Common myeloid progenitor, CD34-positive (primary cell): ENCODE data around the gene NAT8L.

Source experiments
- CTCF ChIA-PET: fragments of 350-600 bp; sonication (Branson Sonifier 250); formaldehyde crosslinking; loops from one replicate; lab custom pipeline; 2021; ENCODE audit warnings: antibody characterized with exemption; lab: Charles Lee
- POLR2A ChIA-PET: fragments of 350-600 bp; sonication (Branson Sonifier 250); formaldehyde crosslinking; loops from one replicate; lab custom pipeline; 2021; ENCODE audit warnings: antibody characterized with exemption; lab: Charles Lee
- DNase-seq, 3 donors: peaks; one replicate each; pipeline versions ENCODE4 v3.0.0 to v3.0.0-alpha.2; 2013
- H3K27ac ChIP-seq, 2 experiments: 1 replicate in 1 of 2; 2 replicates in 1 of 2; pipeline ENCODE4 v1.7.0; 2013; ENCODE audit warnings: inconsistent platforms in 2 of 2, low read length in 2 of 2, mild to moderate bottlenecking in 2 of 2, low read depth in 1 of 2, moderate library complexity in 1 of 2; ENCODE audit not compliant: severe bottlenecking in 2 of 2, insufficient read depth in 1 of 2, poor library complexity in 1 of 2
- H3K27me3 ChIP-seq, 5 experiments: replicated peaks in 2 of 5; 1 replicate in 3 of 5; 2 replicates in 2 of 5; pipeline versions ENCODE4 v1.6.1 to v1.7.0; 2013; ENCODE audit warnings: low read length in 4 of 5, mild to moderate bottlenecking in 2 of 5, moderate library complexity in 2 of 5, inconsistent platforms in 1 of 5; ENCODE audit not compliant: insufficient read depth in 5 of 5, control insufficient read depth in 4 of 5
- H3K36me3 ChIP-seq, 4 experiments: 1 replicate in 2 of 4; 2 replicates in 2 of 4; pipeline versions ENCODE4 v1.6.1 to v1.7.0; 2013; ENCODE audit warnings: low read length in 3 of 4, control low read depth in 1 of 4, mild to moderate bottlenecking in 1 of 4; ENCODE audit not compliant: control insufficient read depth in 4 of 4, insufficient read depth in 4 of 4
- H3K4me1 ChIP-seq, 4 experiments: 1 replicate in 3 of 4; 2 replicates in 1 of 4; pipeline versions ENCODE4 v1.6.1 to v1.7.1; 2013; ENCODE audit warnings: low read length in 3 of 4, mild to moderate bottlenecking in 3 of 4, control low read depth in 1 of 4, inconsistent platforms in 1 of 4, moderate library complexity in 1 of 4; ENCODE audit not compliant: control insufficient read depth in 4 of 4, insufficient read depth in 4 of 4; ENCODE audit errors: control extremely low read depth in 1 of 4
- H3K4me3 ChIP-seq, 7 experiments: 1 replicate in 4 of 7; 2 replicates in 3 of 7; pipeline versions ENCODE4 v1.5.1 to v1.7.0; 2013; ENCODE audit warnings: mild to moderate bottlenecking in 7 of 7, low read length in 6 of 7, moderate library complexity in 6 of 7, inconsistent platforms in 2 of 7, low read depth in 2 of 7, control low read depth in 1 of 7; ENCODE audit not compliant: insufficient read depth in 4 of 7, control insufficient read depth in 1 of 7; ENCODE audit errors: extremely low read depth in 1 of 7
- H3K9me3 ChIP-seq, 5 experiments: 1 replicate in 4 of 5; 2 replicates in 1 of 5; pipeline versions ENCODE4 v1.6.1 to v1.7.1; 2013; ENCODE audit warnings: low read length in 4 of 5, mild to moderate bottlenecking in 2 of 5, inconsistent platforms in 1 of 5, low read depth in 1 of 5, moderate library complexity in 1 of 5; ENCODE audit not compliant: control insufficient read depth in 4 of 5, insufficient read depth in 2 of 5; ENCODE audit errors: control extremely low read depth in 1 of 5
- WGBS: methylation state at CpG from one replicate; pipeline ENCODE4 v1.1.5; 2013; ENCODE audit not compliant: insufficient coverage; 5-methylcytosine and 5-hydroxymethylcytosine counted together

Gene NAT8L

DNA sequence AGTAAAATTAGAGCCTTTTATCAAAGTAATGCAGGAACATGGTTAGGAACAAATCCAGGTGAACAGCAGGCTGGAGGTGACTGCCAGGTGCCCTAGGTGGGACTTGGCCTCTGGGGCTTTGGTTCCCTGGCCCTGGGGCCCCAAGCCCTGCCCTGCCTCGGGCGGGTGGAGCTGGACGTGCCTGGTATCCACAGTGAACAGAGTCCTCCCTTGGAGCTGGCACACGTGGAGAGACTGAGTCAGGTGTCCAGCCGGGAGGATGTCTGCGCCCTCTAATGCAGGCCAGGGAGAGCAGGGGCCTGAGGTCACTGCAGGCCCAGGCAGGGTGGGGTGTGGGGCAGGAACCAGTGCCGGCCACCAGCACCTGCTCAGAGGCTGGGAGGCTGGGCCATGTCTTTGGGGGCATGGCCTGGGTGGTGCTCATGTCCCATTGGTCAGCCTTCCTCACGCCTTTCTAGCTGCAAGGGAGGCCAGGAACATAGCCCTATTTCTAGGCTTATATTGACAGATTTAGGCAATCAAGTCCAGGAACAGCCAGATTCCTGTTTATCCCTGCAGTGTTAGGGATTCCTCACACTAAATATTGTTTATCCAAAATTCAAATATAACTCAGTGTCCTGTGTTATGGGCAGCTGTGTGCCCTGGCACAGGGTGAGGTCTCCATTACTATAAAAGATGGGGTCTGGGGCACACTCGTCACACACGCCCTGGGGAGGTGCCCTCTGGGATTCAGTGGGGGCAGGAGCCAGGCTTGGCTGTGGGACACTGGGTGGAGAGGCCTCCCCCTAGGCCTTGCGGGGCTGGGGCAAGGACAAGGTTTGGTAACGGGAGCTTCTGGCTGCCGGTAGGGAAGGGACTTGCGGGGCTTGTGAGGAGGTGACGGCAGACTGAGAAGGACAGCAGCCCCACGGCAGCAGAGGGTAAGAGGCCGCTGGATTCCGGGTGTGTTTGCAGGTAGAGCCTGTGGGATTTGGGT lies 14.3 kb upstream of the NAT8L start:
- Histone ChIP-seq H3K36me3 (peaks cover 0 to 3% (median 0%) of the 10 kb centered on the region in 4 experiments), H3K4me3 (no peak overlapping the region), H3K27ac (no peak overlapping the region), H3K4me1 (peaks cover 0 to 24% (median 10%) of the 10 kb centered on the region in 4 experiments), H3K27me3 (peaks cover 0 to 73% (median 29%) of the 10 kb centered on the region in 5 experiments), H3K9me3 (peaks cover 0 to 2% (median 0%) of the 10 kb centered on the region in 5 experiments)
- CTCF ChIA-PET, result interaction anchor here (1.6 kb wide), 2 partner anchors 12 to 21 kb away, joined by 5 read pairs; no protein-coding TSS in a partner anchor
- no peak for DNase-seq
- POLR2A ChIA-PET, result interaction anchor here (0.7 kb wide), 1 partner anchor 48 kb away, joined by 7 read pairs; no protein-coding TSS in a partner anchor
- 98% methylated on average over 14 of the region's 18 CpGs for WGBS

- Histone ChIP-seq H3K4me3 (no peak overlapping the region), H3K36me3 (peaks cover 0 to 3% (median 0%) of the 10 kb centered on the region in 4 experiments), H3K4me1 (peaks cover 0 to 20% (median 10%) of the 10 kb centered on the region in 4 experiments), H3K27ac (no peak overlapping the region), H3K9me3 (peaks cover 0 to 2% (median 0%) of the 10 kb centered on the region in 5 experiments), H3K27me3 (peaks cover 0 to 73% (median 33%) of the 10 kb centered on the region in 5 experiments)
- WGBS, result 87% methylated on average over 8 of the region's 11 CpGs
- ChIA-PET CTCF (no interaction called here), POLR2A (interaction anchor here (0.7 kb wide), 1 partner anchor 49 kb away, joined by 7 read pairs; no protein-coding TSS in a partner anchor)
- no peak for DNase-seq
Measured at GRCh38 chr4:2045518-2045951, 13.6 kb upstream of the NAT8L start.

DNA sequence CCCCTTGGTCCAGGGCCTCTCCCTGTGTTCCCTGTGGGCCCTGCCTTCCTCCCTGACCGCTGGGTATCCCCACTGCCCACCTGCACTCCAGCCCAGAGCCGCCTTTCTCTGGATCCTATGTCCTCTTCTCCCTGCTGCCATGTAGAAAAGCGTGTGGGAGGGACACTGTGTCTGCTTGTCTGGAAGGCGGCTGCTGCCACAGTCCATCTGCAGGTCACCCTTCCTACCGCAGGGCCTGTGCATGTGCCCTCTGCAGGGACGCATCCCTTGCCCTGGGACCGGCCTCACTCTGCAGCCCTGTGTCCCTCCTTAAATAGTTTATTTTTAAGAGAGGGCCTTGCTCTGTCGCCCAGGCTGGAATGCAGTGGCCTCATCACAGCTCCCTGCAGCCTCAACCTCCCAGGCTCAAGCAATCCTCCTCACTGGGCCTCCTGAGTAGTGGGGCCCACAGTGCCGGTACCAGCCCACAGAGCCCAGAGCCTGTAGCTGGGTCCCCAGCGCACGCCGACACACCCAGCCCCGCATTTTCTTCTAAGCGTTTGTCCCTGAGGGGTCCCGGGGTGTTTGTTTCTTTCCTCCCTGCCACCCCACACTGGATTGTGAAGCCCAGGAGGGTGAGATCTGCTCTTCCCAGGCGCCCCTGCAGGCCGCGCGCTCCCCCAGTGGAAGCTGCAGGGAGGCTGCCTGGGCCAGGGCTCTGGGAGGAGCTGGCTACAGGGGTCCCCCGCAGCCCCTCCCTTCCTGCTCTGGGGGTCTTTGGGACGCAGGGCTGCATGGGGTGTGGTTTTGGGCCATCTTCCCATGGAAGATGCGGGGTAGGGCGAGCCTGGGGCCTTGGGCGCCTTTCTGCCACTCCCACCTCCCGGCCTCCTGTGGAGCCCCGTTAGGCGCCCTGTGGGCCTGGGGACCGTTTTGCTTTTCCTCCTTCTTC lies 12.8 kb upstream of the NAT8L start:
- Histone ChIP-seq H3K27me3 (peaks cover 0 to 77% (median 36%) of the 10 kb centered on the region in 5 experiments), H3K36me3 (peaks cover 0 to 3% (median 0%) of the 10 kb centered on the region in 4 experiments), H3K9me3 (peaks cover 0 to 2% (median 0%) of the 10 kb centered on the region in 5 experiments), H3K27ac (no peak overlapping the region), H3K4me3 (no peak overlapping the region), H3K4me1 (peaks cover 0 to 15% (median 6%) of the 10 kb centered on the region in 4 experiments)
- no peak for DNase-seq
- ChIA-PET POLR2A (no interaction called here), CTCF (no interaction called here)
- 69% methylated on average over 17 of the region's 28 CpGs for WGBS

DNA sequence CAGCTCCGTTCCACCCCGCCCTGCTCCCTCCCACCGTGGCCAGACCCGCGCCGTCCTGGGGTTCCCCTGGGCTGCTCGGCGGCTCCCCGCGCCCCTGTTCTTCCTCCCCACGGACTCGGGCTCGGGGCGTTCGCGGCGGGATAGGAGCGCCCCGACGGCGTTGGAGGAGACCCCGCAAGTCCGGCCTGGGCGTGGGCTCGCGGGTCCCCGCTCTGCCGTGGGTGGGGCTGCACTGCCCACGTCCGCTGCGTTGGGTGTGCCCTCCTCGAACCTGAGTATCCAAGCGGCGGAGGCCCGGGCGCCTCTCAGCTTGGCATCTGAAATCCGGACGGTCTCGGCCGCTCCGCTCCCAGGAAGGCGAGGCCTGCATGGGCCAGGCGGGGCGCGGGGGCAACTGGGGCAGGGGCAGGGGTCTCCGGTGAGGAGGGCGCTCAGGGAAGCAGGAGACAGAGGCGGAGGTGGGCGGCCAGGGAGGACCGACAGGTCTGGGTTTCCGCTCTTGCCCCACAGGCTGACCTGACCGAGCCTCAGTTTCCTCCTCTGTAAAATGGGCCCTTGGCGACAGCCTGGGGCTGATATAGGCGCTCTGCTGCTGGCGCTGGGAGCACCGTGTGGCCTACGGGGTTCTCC lies 12.0 kb upstream of the NAT8L start:
- WGBS, result 41% methylated on average over 44 of the region's 57 CpGs
- peaks cover 0 to 9% (median 2%) of the 10 kb centered on the region in 4 experiments for H3K4me1 ChIP-seq
- no peak overlapping the region for H3K4me3 ChIP-seq
- peaks cover 0 to 2% (median 0%) of the 10 kb centered on the region in 5 experiments for H3K9me3 ChIP-seq
- ChIA-PET CTCF (no interaction called here), POLR2A (no interaction called here)
- H3K36me3 ChIP-seq, result peaks cover 0 to 3% (median 0%) of the 10 kb centered on the region in 4 experiments
- no peak overlapping the region for H3K27ac ChIP-seq
- H3K27me3 ChIP-seq, result peaks cover 0 to 74% (median 39%) of the 10 kb centered on the region in 5 experiments
- peak in 2 of 3 donors; percentile 40 to 41 for DNase-seq

- Histone ChIP-seq H3K4me1 (peaks cover 0 to 5% (median 0%) of the 10 kb centered on the region in 4 experiments), H3K36me3 (peaks cover 0 to 3% (median 0%) of the 10 kb centered on the region in 4 experiments), H3K9me3 (peaks cover 0 to 2% (median 0%) of the 10 kb centered on the region in 5 experiments), H3K27ac (no peak overlapping the region), H3K27me3 (peaks cover 6 to 76% (median 36%) of the 10 kb centered on the region in 5 experiments), H3K4me3 (no peak overlapping the region)
- CTCF ChIA-PET, result no interaction called here
- POLR2A ChIA-PET, result no interaction called here
- 96% methylated on average over 25 of the region's 25 CpGs for WGBS
- DNase-seq, result no peak
Measured at GRCh38 chr4:2047781-2048581, 11.1 kb upstream of the NAT8L start.
